Measurements from ENCODE around the gene NELL1. TPM values are rescaled to one million over a fixed set of nuclear protein-coding genes. Genes with fewer than 3 reads are reported as not detected.

Gene NELL1
- total and polyA plus RNA-seq, 2 experiments from 2014 or later: 1.6 TPM; not detected in 1

GRCh38 chr11:21321530-21321929 lies 652.1 kb downstream of the NELL1 start:
- H3K36me3 Mint-ChIP-seq (ENCODE audit: low read depth): no peaks in the 10 kb centered on the region
- no peak for ATAC-seq

More at GRCh38 chr11:21321530-21321929, 652.1 kb downstream of the NELL1 start:
- Histone ChIP-seq H3F3A (replicated peaks; ENCODE audit: low read depth) (no peaks in the 10 kb centered on the region), H3K4me2 (no peak overlapping the region), H3K4me1 (ENCODE audit: insufficient read depth) (peaks cover 16% of the 10 kb centered on the region), H3K4me3 (no peak overlapping the region), H3K27me3 (ENCODE audit: insufficient read depth) (no peaks in the 10 kb centered on the region), H4K20me1 (replicated peaks; ENCODE audit: insufficient read depth) (no peaks in the 10 kb centered on the region), H3K36me3 (ENCODE audit: insufficient read depth) (0 out of 2 replicates have a peak, but pooled peaks cover 3% of the 10 kb centered on the region), H3K9me2 (ENCODE audit: insufficient read depth) (no peaks in the 10 kb centered on the region), H3K79me2 (replicated peaks; ENCODE audit: insufficient read depth) (no peaks in the 10 kb centered on the region), H3K27ac (ENCODE audit: low read depth) (no peak overlapping the region), H2AFZ (no peak overlapping the region)
- Mint-ChIP-seq H3K9me3 (no peaks in the 10 kb centered on the region), H3K4me1 (peaks cover 34% of the 10 kb centered on the region), H3K27ac (no peak overlapping the region), H3K4me3 (no peak overlapping the region), H3K27me3 (ENCODE audit: insufficient read depth, low read depth, poor library complexity) (peaks cover 1% of the 10 kb centered on the region)
- DNase-seq (ENCODE audit: low spot score): no peak
- TF ChIP-seq ZNF114 (CRISPR knock-in tag; IDR thresholded peaks at IDR 0.05) (no peak), REST (IDR thresholded peaks at IDR 0.05; ENCODE audit: unreplicated experiment) (no peak), JUNB (IDR thresholded peaks at IDR 0.05; ENCODE audit: unreplicated experiment) (no peak), ETS1 (IDR thresholded peaks at IDR 0.05) (no peak), POLR2AphosphoS5 (IDR thresholded peaks at IDR 0.05; ENCODE audit: low read depth) (no peak), EZH2 (IDR thresholded peaks at IDR 0.05; ENCODE audit: low read depth, unreplicated experiment) (no peak), CREB1 (CRISPR knock-in tag; IDR thresholded peaks at IDR 0.05; ENCODE audit: low read depth) (no peak), STAT1 (IDR thresholded peaks at IDR 0.05; ENCODE audit: unreplicated experiment) (no peak), ZNF331 (CRISPR knock-in tag; IDR thresholded peaks at IDR 0.05; ENCODE audit: low read depth) (no peak), ZNF462 (CRISPR knock-in tag; IDR thresholded peaks at IDR 0.05) (no peak), NANOG (IDR thresholded peaks at IDR 0.05; ENCODE audit: borderline replicate concordance) (no peak), EZH2phosphoT487 (IDR thresholded peaks at IDR 0.05; ENCODE audit: unreplicated experiment) (no peak), CTCF (conservative IDR thresholded peaks at IDR 0.05; ENCODE audit: low read depth in 2 of 2) (no peak)

Measured in GM23338 (cell line).